Coronary artery (tissue), 2 donors: ENCODE measurements around the gene GYG2.
A peak's percentile ranks its signal among the peaks of the same experiment; 100 is the strongest.

Experiments
- DNase-seq: peaks from one replicate; pipeline ENCODE4 v3.0.0-alpha.2; 2017; ENCODE audit warnings: low spot score
- H3K27ac ChIP-seq, 2 donors: fragments of 200-600 bp; sonication (generic); one replicate each; pipeline ENCODE4 v1.5.1; 2016 to 2019
- H3K4me3 ChIP-seq: fragments of 200-600 bp; sonication (generic); 2 replicates; pipeline ENCODE4 v1.5.1; 2016; ENCODE audit warnings: mild to moderate bottlenecking, moderate library complexity
- CTCF ChIP-seq: fragments of 200-600 bp; sonication (generic); IDR thresholded peaks from one replicate; pipeline ENCODE4 v1.5.1; 2019; ENCODE audit warnings: antibody characterized with exemption

The GYG2 gene

GRCh38 chrX:2837961-2838360 is 9.2 kb downstream of the GYG2 start:
- no peak overlapping the region for H3K27ac ChIP-seq
- no peak for DNase-seq
- TF ChIP-seq CTCF = no peak
- H3K4me3 ChIP-seq = no peak overlapping the region

GRCh38 chrX:2840961-2841360 is 12.2 kb downstream of the GYG2 start:
- Histone ChIP-seq H3K4me3 (no peak overlapping the region), H3K27ac (no peak overlapping the region)
- TF ChIP-seq CTCF = no peak
- no peak for DNase-seq

- H3K27ac ChIP-seq = no peak overlapping the region
- no peak for DNase-seq
Measured at GRCh38 chrX:2841537-2841936, 12.8 kb downstream of the GYG2 start.

GRCh38 chrX:2846992-2847391 is 18.3 kb downstream of the GYG2 start:
- Histone ChIP-seq H3K4me3 (no peak overlapping the region), H3K27ac (no peak overlapping the region)
- DNase-seq = no peak
- no peak for TF ChIP-seq CTCF

More at GRCh38 chrX:2841537-2841936, 12.8 kb downstream of the GYG2 start:
- H3K4me3 ChIP-seq = no peak overlapping the region
- no peak for TF ChIP-seq CTCF

- Histone ChIP-seq H3K27ac (peak overlapping the region in 1 of 2 donors; percentile 54), H3K4me3 (peak overlapping the region; percentile 3)
- TF ChIP-seq CTCF = no peak
- DNase-seq = no peak
Measured at GRCh38 chrX:2848871-2849301, 20.2 kb downstream of the GYG2 start.

- no peak overlapping the region for H3K27ac ChIP-seq
- TF ChIP-seq CTCF = no peak
- DNase-seq = no peak
- no peak overlapping the region for H3K4me3 ChIP-seq
Measured at GRCh38 chrX:2854918-2855317, 26.2 kb downstream of the GYG2 start.

GRCh38 chrX:2855761-2856160 is 27.0 kb downstream of the GYG2 start:
- H3K27ac ChIP-seq = no peak overlapping the region
- no peak for TF ChIP-seq CTCF
- DNase-seq = no peak
- H3K4me3 ChIP-seq = no peak overlapping the region
